Liver (tissue), 9 donors: Measurements from ENCODE around the gene RGS17. TPM values are rescaled to one million over a fixed set of nuclear protein-coding genes. Genes with fewer than 3 reads are reported as not detected.
"Not testable (repeated sequence)": the region's sequence is repeated elsewhere in the genome, so short reads cannot be mapped to it uniquely, and the experiment has no call there.

Source experiments
- DNase-seq: peaks from one replicate; pipeline ENCODE4 v3.0.0-alpha.2; 2017; ENCODE audit warnings: low spot score
- H3K27ac ChIP-seq, 2 donors: one replicate each; pipeline ENCODE4 v1.7.0; 2013; ENCODE audit warnings: inconsistent platforms in 2 of 2, low read length in 2 of 2, control low read depth in 1 of 2, low read depth in 1 of 2, mild to moderate bottlenecking in 1 of 2
- H3K27me3 ChIP-seq, 4 donors: one replicate each; pipeline versions ENCODE4 v1.6.1 to v1.7.0; 2013; ENCODE audit warnings: low read length in 3 of 4, inconsistent platforms in 1 of 4, mild to moderate bottlenecking in 1 of 4, moderate library complexity in 1 of 4; ENCODE audit not compliant: control insufficient read depth in 4 of 4, insufficient read depth in 4 of 4
- H3K36me3 ChIP-seq, 4 donors: one replicate each; pipeline versions ENCODE4 v1.6.1 to v1.7.0; 2013; ENCODE audit warnings: low read length in 3 of 4, mild to moderate bottlenecking in 3 of 4, low read depth in 1 of 4, moderate library complexity in 1 of 4; ENCODE audit not compliant: control insufficient read depth in 4 of 4, insufficient read depth in 3 of 4
- H3K4me1 ChIP-seq, 4 donors: one replicate each; pipeline versions ENCODE4 v1.6.1 to v1.7.0; 2013; ENCODE audit warnings: low read length in 3 of 4, mild to moderate bottlenecking in 3 of 4, moderate library complexity in 1 of 4; ENCODE audit not compliant: control insufficient read depth in 4 of 4, insufficient read depth in 4 of 4
- H3K4me3 ChIP-seq, 3 donors: one replicate each; pipeline versions ENCODE4 v1.6.1 to v1.7.0; 2013; ENCODE audit warnings: low read length in 3 of 3, control low read depth in 1 of 3, low read depth in 1 of 3, mild to moderate bottlenecking in 1 of 3
- H3K9ac ChIP-seq, 2 donors: one replicate each; pipeline ENCODE4 v1.7.0; 2013; ENCODE audit warnings: low read length in 2 of 2, mild to moderate bottlenecking in 2 of 2, moderate library complexity in 2 of 2, control low read depth in 1 of 2, low read depth in 1 of 2
- H3K9me3 ChIP-seq, 4 donors: one replicate each; pipeline versions ENCODE4 v1.6.1 to v1.7.0; 2013; ENCODE audit warnings: low read length in 3 of 4; ENCODE audit not compliant: control insufficient read depth in 4 of 4
- FOXA1 ChIP-seq: IDR thresholded peaks from 2 replicates; pipeline ENCODE4 v1.6.1; 2016; ENCODE audit warnings: antibody characterized with exemption
- FOXA2 ChIP-seq: IDR thresholded peaks from 2 replicates; pipeline ENCODE4 v1.6.1; 2016; ENCODE audit warnings: antibody characterized with exemption
- GABPA ChIP-seq, 2 donors: IDR thresholded peaks in 1 of 2; conservative IDR thresholded peaks in 1 of 2; 2 replicates each; pipeline ENCODE4 v1.6.1; 2016; ENCODE audit warnings: antibody characterized with exemption in 2 of 2, mild to moderate bottlenecking in 1 of 2, moderate library complexity in 1 of 2
- HNF4A ChIP-seq, 2 donors: conservative IDR thresholded peaks; 2 replicates each; pipeline ENCODE4 v1.6.1; 2016; ENCODE audit warnings: antibody characterized with exemption in 2 of 2, mild to moderate bottlenecking in 2 of 2
- MAX ChIP-seq: IDR thresholded peaks from 2 replicates; pipeline ENCODE4 v1.6.1; 2016; ENCODE audit warnings: antibody characterized with exemption
- NR2F2 ChIP-seq: IDR thresholded peaks from 2 replicates; pipeline ENCODE4 v1.6.1; 2016; ENCODE audit warnings: antibody characterized with exemption
- RAD21 ChIP-seq, 2 donors: IDR thresholded peaks; 2 replicates each; pipeline ENCODE4 v1.6.1; 2016; ENCODE audit warnings: antibody characterized with exemption in 2 of 2, mild to moderate bottlenecking in 2 of 2
- RXRA ChIP-seq, 2 donors: IDR thresholded peaks; 2 replicates each; pipeline ENCODE4 v1.6.1; 2017 to 2018; ENCODE audit warnings: antibody characterized with exemption in 2 of 2, mild to moderate bottlenecking in 1 of 2
- WGBS: extraction: QIAGEN DNeasy Blood & Tissue Kit; methylation state at CpG from one replicate; pipeline ENCODE4 v1.1.7; 2013; 5-methylcytosine and 5-hydroxymethylcytosine counted together
- polyA plus RNA-seq, 2 donors: library from polyadenylated mRNA; stranded (reverse) in 1 of 2; unstranded in 1 of 2; fragments of 200-250 nt in 1 of 2; fragments of >200 nt in 1 of 2; fragmentation: Nextera tagmentation in 1 of 2; extraction: Ambion mirVana in 1 of 2; gene quantifications; one replicate each; pipeline versions ENCODE4 v1.2.1 to v1.2.3, GENCODE V29; 2013 to 2015
- total RNA-seq, 2 donors: library from RNA; depleted of rRNA; stranded (reverse); fragments of >200 nt; gene quantifications; one replicate each; pipeline ENCODE4 v1.2.3, GENCODE V29; 2014
- TF ChIP-seq, protein P1 (sequence below): IDR thresholded peaks from 2 replicates; pipeline ENCODE4 v1.6.1; 2016; ENCODE audit warnings: antibody characterized with exemption
- donor health status: healthy.
- donor health status: healthy.
- donor health status: healthy.
- donor health status: healthy.
- donor health status: healthy.

RGS17 gene
- total and polyA plus RNA-seq, 4 donors: under 0.01 to 0.09 (median 0.03) TPM

DNA sequence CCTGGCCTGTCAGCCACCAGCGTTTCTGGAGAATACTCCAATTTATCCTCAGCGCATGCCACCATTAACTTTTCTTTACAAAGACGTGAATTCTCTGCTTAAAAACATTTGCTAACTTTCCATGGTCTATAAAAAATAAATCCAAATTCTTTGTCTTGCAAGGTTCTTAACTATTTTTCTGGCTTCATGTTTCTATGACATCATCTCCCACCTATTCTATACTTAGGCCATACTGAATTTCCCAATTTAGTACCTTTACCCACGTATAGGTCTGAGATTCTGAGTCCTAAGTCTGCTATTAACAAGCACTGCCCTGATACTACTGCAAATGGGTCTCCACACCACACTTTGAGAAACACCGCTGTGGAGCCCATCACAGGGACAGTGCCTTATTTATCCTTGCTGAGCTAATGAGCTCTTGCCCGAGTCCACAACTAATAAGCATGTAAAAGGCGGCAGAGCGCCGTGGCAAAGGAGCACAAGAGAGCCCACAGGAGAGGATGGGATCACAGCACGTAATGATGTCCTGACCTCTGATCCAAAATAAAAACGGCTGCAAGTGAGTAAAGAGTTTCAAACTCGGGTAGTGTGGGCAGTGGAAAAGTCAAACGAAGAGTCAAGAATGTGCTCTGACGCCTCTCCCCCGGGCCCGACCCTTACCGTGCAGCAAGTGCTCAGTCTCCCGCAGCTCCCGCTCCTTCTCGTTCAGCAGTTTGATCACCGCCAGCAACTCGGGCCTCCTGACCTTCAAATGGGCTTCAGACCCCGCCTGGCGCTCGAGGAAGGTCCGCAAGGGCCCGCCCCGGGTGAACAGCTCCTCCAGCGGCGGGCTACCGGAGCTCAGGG is 129.1 kb downstream of the RGS17 start:
- Histone ChIP-seq H3K27me3 (no peaks in the 10 kb centered on the region), H3K27ac (peak overlapping the region; percentile 86 to 91), H3K4me3 (peak overlapping the region; percentile 94 to 100 (median 99)), H3K9ac (peak overlapping the region; percentile 67 to 68), H3K4me1 (peaks cover 5 to 29% (median 13%) of the 10 kb centered on the region in 4 donors), H3K36me3 (peaks cover 0 to 7% (median 6%) of the 10 kb centered on the region in 4 donors), H3K9me3 (no peaks in the 10 kb centered on the region)
- WGBS: 3% methylated on average over 25 of the region's 31 CpGs
- peak; percentile 49 for DNase-seq
- TF ChIP-seq RAD21 (IDR thresholded peaks at IDR 0.05): no peak
- TF ChIP-seq FOXA1: no peak
- TF ChIP-seq GABPA (IDR thresholded peaks at IDR 0.05 in 1 of 2, conservative IDR thresholded peaks at IDR 0.05 in 1 of 2): no peak
- no peak for TF ChIP-seq NR2F2
- TF ChIP-seq MAX: no peak
- no peak for TF ChIP-seq RXRA (IDR thresholded peaks at IDR 0.05)
- TF ChIP-seq HNF4A (conservative IDR thresholded peaks at IDR 0.05): no peak
- no peak for TF ChIP-seq FOXA2

DNA sequence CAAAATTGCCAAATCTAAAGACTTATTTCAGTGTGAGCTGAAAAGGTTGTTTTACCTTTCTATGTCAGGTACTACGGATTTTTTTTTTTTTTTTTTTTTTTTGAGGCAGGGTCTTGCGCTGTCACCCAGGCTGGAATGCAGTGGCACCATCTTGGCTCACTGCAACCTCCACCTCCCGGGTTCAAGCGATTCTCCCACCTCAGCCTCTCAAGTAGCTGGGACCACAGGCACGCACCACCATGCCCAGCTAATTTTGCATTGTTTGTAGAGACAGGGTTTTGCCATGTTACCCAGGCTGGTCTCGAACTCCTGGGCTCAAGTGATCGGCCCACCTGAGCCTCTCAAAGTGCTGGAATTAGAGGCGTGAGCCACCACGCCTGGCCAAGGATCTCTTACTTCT is 130.3 kb downstream of the RGS17 start:
- H3K4me3 ChIP-seq, H3K27ac ChIP-seq, H3K27me3 ChIP-seq, H3K9ac ChIP-seq, H3K9me3 ChIP-seq, DNase-seq: not testable (repeated sequence)
- Histone ChIP-seq H3K36me3 (peaks cover 0 to 13% (median 8%) of the 10 kb centered on the region in 4 donors), H3K4me1 (peaks cover 5 to 29% (median 13%) of the 10 kb centered on the region in 4 donors)
- WGBS: 97% methylated on average over 9 of the region's 9 CpGs

- H3K4me3 ChIP-seq: no peak overlapping the region
- H3K4me1 ChIP-seq: peaks cover 5 to 29% (median 13%) of the 10 kb centered on the region in 4 donors
- H3K36me3 ChIP-seq: peaks cover 0 to 14% (median 8%) of the 10 kb centered on the region in 4 donors
- no peak for DNase-seq
- H3K9me3 ChIP-seq: no peaks in the 10 kb centered on the region
- no peak overlapping the region for H3K9ac ChIP-seq
- H3K27me3 ChIP-seq: no peaks in the 10 kb centered on the region
- no peak overlapping the region for H3K27ac ChIP-seq
- TF ChIP-seq FOXA2 (no peak), FOXA1 (no peak), RAD21 (IDR thresholded peaks at IDR 0.05) (no peak)
- TF ChIP-seq, protein P1, sequence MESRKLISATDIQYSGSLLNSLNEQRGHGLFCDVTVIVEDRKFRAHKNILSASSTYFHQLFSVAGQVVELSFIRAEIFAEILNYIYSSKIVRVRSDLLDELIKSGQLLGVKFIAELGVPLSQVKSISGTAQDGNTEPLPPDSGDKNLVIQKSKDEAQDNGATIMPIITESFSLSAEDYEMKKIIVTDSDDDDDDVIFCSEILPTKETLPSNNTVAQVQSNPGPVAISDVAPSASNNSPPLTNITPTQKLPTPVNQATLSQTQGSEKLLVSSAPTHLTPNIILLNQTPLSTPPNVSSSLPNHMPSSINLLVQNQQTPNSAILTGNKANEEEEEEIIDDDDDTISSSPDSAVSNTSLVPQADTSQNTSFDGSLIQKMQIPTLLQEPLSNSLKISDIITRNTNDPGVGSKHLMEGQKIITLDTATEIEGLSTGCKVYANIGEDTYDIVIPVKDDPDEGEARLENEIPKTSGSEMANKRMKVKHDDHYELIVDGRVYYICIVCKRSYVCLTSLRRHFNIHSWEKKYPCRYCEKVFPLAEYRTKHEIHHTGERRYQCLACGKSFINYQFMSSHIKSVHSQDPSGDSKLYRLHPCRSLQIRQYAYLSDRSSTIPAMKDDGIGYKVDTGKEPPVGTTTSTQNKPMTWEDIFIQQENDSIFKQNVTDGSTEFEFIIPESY: no peak
Observed at GRCh38 chr6:153000243-153000642, 130.8 kb downstream of the RGS17 start.

DNA sequence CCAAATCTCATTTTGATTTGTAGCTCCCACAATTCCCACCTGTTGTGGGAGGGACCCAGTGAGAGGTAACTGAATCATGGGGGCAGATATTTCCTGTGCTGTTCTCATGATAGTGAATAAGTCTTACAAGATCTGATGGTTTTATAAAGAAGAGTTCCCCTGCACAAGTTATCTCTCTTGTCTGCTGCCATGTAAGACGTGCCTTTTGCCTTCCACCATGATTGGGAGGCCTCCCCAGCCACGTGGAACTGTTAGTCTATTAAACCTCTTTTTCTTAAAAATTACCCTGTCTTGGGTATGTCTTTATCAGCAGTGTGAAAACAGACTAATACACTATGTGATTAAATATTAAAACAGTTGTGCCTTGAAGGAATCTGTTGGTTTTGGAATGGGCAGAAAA is 131.5 kb downstream of the RGS17 start:
- H3K27ac ChIP-seq, H3K9me3 ChIP-seq, H3K9ac ChIP-seq, H3K4me3 ChIP-seq, DNase-seq, H3K27me3 ChIP-seq: not testable (repeated sequence)
- Histone ChIP-seq H3K4me1 (peaks cover 5 to 29% (median 13%) of the 10 kb centered on the region in 4 donors), H3K36me3 (peaks cover 0 to 14% (median 8%) of the 10 kb centered on the region in 4 donors)
- 86% methylated on average over 2 of the region's 2 CpGs for WGBS
